GM19043 (cell line): Measurements from ENCODE around the gene AMOTL1.
"Not testable (repeated sequence)": the region's sequence is repeated elsewhere in the genome, so short reads cannot be mapped to it uniquely, and the experiment has no call there.

Source experiments
- ATAC-seq: cut with Tn5 transposase; IDR thresholded peaks from one replicate; pipeline ENCODE4 v1.9.1; 2021; ENCODE audit warnings: low read depth; ENCODE audit not compliant: unreplicated experiment

AMOTL1 gene

GRCh38 chr11:94849839-94850238 lies 81.7 kb downstream of the AMOTL1 start:
- ATAC-seq = no peak

GRCh38 chr11:94851864-94852636 lies 83.9 kb downstream of the AMOTL1 start:
- no peak for ATAC-seq

GRCh38 chr11:94853288-94853687 lies 85.1 kb downstream of the AMOTL1 start:
- ATAC-seq = not testable (repeated sequence)

GRCh38 chr11:94853836-94854235 lies 85.7 kb downstream of the AMOTL1 start:
- no peak for ATAC-seq

- ATAC-seq = no peak
These were observed 86.8 kb downstream of the AMOTL1 start for GRCh38 chr11:94854770-94855633.

- ATAC-seq = no peak
These were observed 87.5 kb downstream of the AMOTL1 start for GRCh38 chr11:94855666-94856065.

GRCh38 chr11:94856443-94856842 lies 88.3 kb downstream of the AMOTL1 start:
- ATAC-seq = no peak

GRCh38 chr11:94857337-94857736 lies 89.2 kb downstream of the AMOTL1 start:
- no peak for ATAC-seq

GRCh38 chr11:94858012-94858705 lies 90.0 kb downstream of the AMOTL1 start:
- no peak for ATAC-seq

GRCh38 chr11:94860333-94860732 lies 92.2 kb downstream of the AMOTL1 start:
- no peak for ATAC-seq

- no peak for ATAC-seq
These were observed 93.2 kb downstream of the AMOTL1 start for GRCh38 chr11:94861306-94861845.

- ATAC-seq = no peak
These were observed 95.0 kb downstream of the AMOTL1 start for GRCh38 chr11:94862926-94863880.

GRCh38 chr11:94864506-94865045 lies 96.4 kb downstream of the AMOTL1 start:
- no peak for ATAC-seq

- ATAC-seq = no peak
These were observed 98.2 kb downstream of the AMOTL1 start for GRCh38 chr11:94866231-94866822.

GRCh38 chr11:94866936-94867795 lies 99.0 kb downstream of the AMOTL1 start:
- no peak for ATAC-seq

GRCh38 chr11:94868468-94868867 lies 100.3 kb downstream of the AMOTL1 start:
- ATAC-seq = no peak

GRCh38 chr11:94869186-94869585 lies 101.0 kb downstream of the AMOTL1 start:
- ATAC-seq = no peak

GRCh38 chr11:94870422-94870821 lies 102.3 kb downstream of the AMOTL1 start:
- no peak for ATAC-seq
